A549 (cell line): Measurements from ENCODE around the gene AFG1L.

Source experiments
- EP300 ChIP-seq, 2 experiments: fragments of >200 bp; sonication (Bioruptor Twin); formaldehyde crosslinking; IDR thresholded peaks; 2 replicates in 1 of 2; 3 replicates in 1 of 2; pipeline ENCODE4 v1.6.1; 2016 to 2017
- FOXS1 ChIP-seq: fragments of 250-450 bp; sonication (Bioruptor Pico); IDR thresholded peaks from 2 replicates; pipeline ENCODE4 v1.5.0; 2020; ENCODE audit warnings: mild to moderate bottlenecking, moderate library complexity
- NPAS2 ChIP-seq: fragments of 250-450 bp; sonication (Bioruptor Pico); IDR thresholded peaks from 2 replicates; pipeline ENCODE4 v1.8.0; 2022; ENCODE audit warnings: mild to moderate bottlenecking, moderate library complexity, borderline replicate concordance
- POLR2A ChIP-seq: IDR thresholded peaks from 2 replicates; pipeline ENCODE4 v1.6.1; 2012; ENCODE audit warnings: mild to moderate bottlenecking, low read length
- RAD21 ChIP-seq, 2 experiments: fragments of >200 bp in 1 of 2; sonication (Bioruptor Twin) in 1 of 2; formaldehyde crosslinking in 1 of 2; IDR thresholded peaks in 1 of 2; conservative IDR thresholded peaks in 1 of 2; 2 replicates in 1 of 2; 3 replicates in 1 of 2; pipeline ENCODE4 v1.6.1; 2012 to 2018; ENCODE audit warnings: inconsistent platforms in 1 of 2
- RCOR1 ChIP-seq: fragments of 150-350 bp; IDR thresholded peaks from 2 replicates; pipeline ENCODE4 v1.6.1; 2014; ENCODE audit warnings: antibody characterized with exemption, low read length, low read depth
- TF ChIP-seq, protein P1 (sequence below): fragments of >200 bp; sonication (Bioruptor Twin); formaldehyde crosslinking; IDR thresholded peaks from 3 replicates; pipeline ENCODE4 v1.5.1; 2016
- TF ChIP-seq, protein P2 (sequence below): fragments of >200 bp; sonication (Bioruptor Twin); formaldehyde crosslinking; IDR thresholded peaks from 3 replicates; pipeline ENCODE4 v1.6.1; 2016
- TF ChIP-seq, protein P3 (sequence below): IDR thresholded peaks from 2 replicates; pipeline ENCODE4 v1.6.1; 2012

DNA sequence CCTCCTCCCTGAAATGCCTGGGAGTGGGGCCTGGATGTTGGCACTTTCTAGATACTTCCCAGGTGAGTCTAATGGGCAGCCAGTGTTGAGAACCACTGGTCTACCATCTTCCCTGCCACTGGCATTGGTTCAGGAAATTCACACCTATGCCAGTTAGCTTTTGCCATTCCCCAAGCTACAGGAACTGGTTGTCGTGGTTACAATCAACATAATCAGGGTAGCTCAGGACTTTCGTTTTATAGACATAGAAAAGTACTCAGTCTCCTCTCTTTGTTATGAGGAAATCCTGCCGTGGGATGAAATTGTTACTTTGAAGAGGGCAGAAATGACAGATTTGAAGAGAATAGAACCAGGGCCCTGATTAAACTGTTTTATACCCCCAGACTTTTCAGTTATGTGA, 137.9 kb downstream of the AFG1L start:
- TF ChIP-seq POLR2A = no peak
- TF ChIP-seq, protein P1, sequence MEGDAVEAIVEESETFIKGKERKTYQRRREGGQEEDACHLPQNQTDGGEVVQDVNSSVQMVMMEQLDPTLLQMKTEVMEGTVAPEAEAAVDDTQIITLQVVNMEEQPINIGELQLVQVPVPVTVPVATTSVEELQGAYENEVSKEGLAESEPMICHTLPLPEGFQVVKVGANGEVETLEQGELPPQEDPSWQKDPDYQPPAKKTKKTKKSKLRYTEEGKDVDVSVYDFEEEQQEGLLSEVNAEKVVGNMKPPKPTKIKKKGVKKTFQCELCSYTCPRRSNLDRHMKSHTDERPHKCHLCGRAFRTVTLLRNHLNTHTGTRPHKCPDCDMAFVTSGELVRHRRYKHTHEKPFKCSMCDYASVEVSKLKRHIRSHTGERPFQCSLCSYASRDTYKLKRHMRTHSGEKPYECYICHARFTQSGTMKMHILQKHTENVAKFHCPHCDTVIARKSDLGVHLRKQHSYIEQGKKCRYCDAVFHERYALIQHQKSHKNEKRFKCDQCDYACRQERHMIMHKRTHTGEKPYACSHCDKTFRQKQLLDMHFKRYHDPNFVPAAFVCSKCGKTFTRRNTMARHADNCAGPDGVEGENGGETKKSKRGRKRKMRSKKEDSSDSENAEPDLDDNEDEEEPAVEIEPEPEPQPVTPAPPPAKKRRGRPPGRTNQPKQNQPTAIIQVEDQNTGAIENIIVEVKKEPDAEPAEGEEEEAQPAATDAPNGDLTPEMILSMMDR = no peak
- no peak for TF ChIP-seq RCOR1
- TF ChIP-seq NPAS2 (CRISPR knock-in tag) = no peak
- TF ChIP-seq, protein P2, sequence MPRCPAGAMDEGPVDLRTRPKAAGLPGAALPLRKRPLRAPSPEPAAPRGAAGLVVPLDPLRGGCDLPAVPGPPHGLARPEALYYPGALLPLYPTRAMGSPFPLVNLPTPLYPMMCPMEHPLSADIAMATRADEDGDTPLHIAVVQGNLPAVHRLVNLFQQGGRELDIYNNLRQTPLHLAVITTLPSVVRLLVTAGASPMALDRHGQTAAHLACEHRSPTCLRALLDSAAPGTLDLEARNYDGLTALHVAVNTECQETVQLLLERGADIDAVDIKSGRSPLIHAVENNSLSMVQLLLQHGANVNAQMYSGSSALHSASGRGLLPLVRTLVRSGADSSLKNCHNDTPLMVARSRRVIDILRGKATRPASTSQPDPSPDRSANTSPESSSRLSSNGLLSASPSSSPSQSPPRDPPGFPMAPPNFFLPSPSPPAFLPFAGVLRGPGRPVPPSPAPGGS = no peak
- TF ChIP-seq RAD21 (conservative IDR thresholded peaks at IDR 0.05 in 1 of 2, IDR thresholded peaks at IDR 0.05 in 1 of 2) = no peak
- TF ChIP-seq FOXS1 (CRISPR knock-in tag) = no peak
- no peak for TF ChIP-seq EP300 (IDR thresholded peaks at IDR 0.05)
- TF ChIP-seq, protein P3, sequence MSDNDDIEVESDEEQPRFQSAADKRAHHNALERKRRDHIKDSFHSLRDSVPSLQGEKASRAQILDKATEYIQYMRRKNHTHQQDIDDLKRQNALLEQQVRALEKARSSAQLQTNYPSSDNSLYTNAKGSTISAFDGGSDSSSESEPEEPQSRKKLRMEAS = no peak
